ENCODE measurements around the gene CDH11. TPM values are rescaled to one million over a fixed set of nuclear protein-coding genes. Genes with fewer than 3 reads are reported as not detected.

Gene CDH11
- total RNA-seq, 3 donors from 2014 or later: 6.4 to 24.7 (median 12.6) TPM

- Histone ChIP-seq H3K36me3 (ENCODE audit: low read depth) (no peaks in the 10 kb centered on the region), H3K9me3 (no peaks in the 10 kb centered on the region), H3K4me1 (ENCODE audit: low read depth) (peaks cover 4% of the 10 kb centered on the region), H3K4me3 (no peak overlapping the region)
- no peak for TF ChIP-seq CTCF (IDR thresholded peaks at IDR 0.05)
- DNase-seq (no peak), ATAC-seq (no peak)
- intact Hi-C loops (cut with DNase I, micrococcal nuclease): no loop called here
These were observed 16.7 kb downstream of the CDH11 start for GRCh38 chr16:65105171-65105570.

GRCh38 chr16:65104471-65104870 lies 17.4 kb downstream of the CDH11 start:
- intact Hi-C loops (cut with DNase I, micrococcal nuclease): no loop called here
- H3K36me3 ChIP-seq (ENCODE audit: low read depth): no peaks in the 10 kb centered on the region
- peaks cover 4% of the 10 kb centered on the region for H3K4me1 ChIP-seq (ENCODE audit: low read depth)
- no peak for DNase-seq
- ATAC-seq: no peak
- TF ChIP-seq CTCF (IDR thresholded peaks at IDR 0.05): no peak
- H3K4me3 ChIP-seq: no peak overlapping the region
- no peaks in the 10 kb centered on the region for H3K9me3 ChIP-seq

- peak; percentile 96 for ATAC-seq
- no peak for TF ChIP-seq CTCF (IDR thresholded peaks at IDR 0.05)
- no peaks in the 10 kb centered on the region for H3K9me3 ChIP-seq
- no peaks in the 10 kb centered on the region for H3K36me3 ChIP-seq (ENCODE audit: low read depth)
- no peak overlapping the region for H3K4me3 ChIP-seq
- peak in 1 of 3 donors; percentile 85 for DNase-seq
- H3K4me1 ChIP-seq (ENCODE audit: low read depth): peaks cover 4% of the 10 kb centered on the region
- intact Hi-C loops (cut with DNase I, micrococcal nuclease): no loop called here
These were observed 19.5 kb downstream of the CDH11 start for GRCh38 chr16:65102326-65102725.

GRCh38 chr16:65101009-65101408 lies 20.9 kb downstream of the CDH11 start:
- ATAC-seq (no peak), DNase-seq (no peak)
- TF ChIP-seq CTCF (IDR thresholded peaks at IDR 0.05): no peak
- Histone ChIP-seq H3K4me1 (ENCODE audit: low read depth) (peaks cover 4% of the 10 kb centered on the region), H3K4me3 (no peak overlapping the region), H3K36me3 (ENCODE audit: low read depth) (no peaks in the 10 kb centered on the region), H3K9me3 (no peaks in the 10 kb centered on the region)
- intact Hi-C loops (cut with DNase I, micrococcal nuclease): no loop called here

- DNase-seq (no peak), ATAC-seq (no peak)
- Histone ChIP-seq H3K36me3 (ENCODE audit: low read depth) (no peaks in the 10 kb centered on the region), H3K4me3 (no peak overlapping the region), H3K4me1 (ENCODE audit: low read depth) (peaks cover 5% of the 10 kb centered on the region), H3K9me3 (no peaks in the 10 kb centered on the region)
- no peak for TF ChIP-seq CTCF (IDR thresholded peaks at IDR 0.05)
- intact Hi-C loops (cut with DNase I, micrococcal nuclease): no loop called here
These were observed 22.3 kb downstream of the CDH11 start for GRCh38 chr16:65099607-65100006.

GRCh38 chr16:65098916-65099315 lies 22.9 kb downstream of the CDH11 start:
- TF ChIP-seq CTCF (IDR thresholded peaks at IDR 0.05): no peak
- peaks cover 12% of the 10 kb centered on the region for H3K4me1 ChIP-seq (ENCODE audit: low read depth)
- no peak for DNase-seq
- H3K36me3 ChIP-seq (ENCODE audit: low read depth): no peaks in the 10 kb centered on the region
- no peaks in the 10 kb centered on the region for H3K9me3 ChIP-seq
- intact Hi-C loops (cut with DNase I, micrococcal nuclease): no loop called here
- no peak overlapping the region for H3K4me3 ChIP-seq
- ATAC-seq: no peak

All from mucosa of descending colon (tissue), 3 donors.